HEK293 (cell line): ENCODE results near the gene MACROH2A1.

Experiments
- CTCF ChIA-PET: fragments of 350-600 bp; formaldehyde crosslinking; extraction: SDS; loops from one replicate; lab custom pipeline; 2021; ENCODE audit warnings: antibody characterized with exemption; lab: Yijun Ruan, JAX
- POLR2A ChIA-PET: fragments of 300-600 bp; formaldehyde crosslinking; extraction: SDS; loops from one replicate; lab custom pipeline; 2020; ENCODE audit warnings: antibody characterized with exemption, inconsistent platforms; lab: Yijun Ruan, JAX
- H3K27ac ChIP-seq: fragments of 200-500 bp; sonication (Bioruptor generic); 2 replicates; pipeline ENCODE4 v1.5.1; 2014; ENCODE audit warnings: low read depth, low read length, control low read depth, inconsistent platforms; ENCODE audit errors: extremely low read depth
- H3K36me3 ChIP-seq, 2 experiments: fragments of 200-500 bp in 1 of 2; sonication (Bioruptor generic) in 1 of 2; 1 replicate in 1 of 2; 2 replicates in 1 of 2; pipeline ENCODE4 v1.5.1; 2014 to 2017; ENCODE audit warnings: inconsistent platforms in 2 of 2, low read length in 2 of 2; ENCODE audit not compliant: control insufficient read depth in 2 of 2, insufficient read depth in 1 of 2
- H3K4me1 ChIP-seq: fragments of 200-500 bp; sonication (Bioruptor generic); 2 replicates; pipeline ENCODE4 v1.5.1; 2014; ENCODE audit warnings: mild to moderate bottlenecking, low read length, inconsistent platforms; ENCODE audit not compliant: control insufficient read depth, insufficient read depth
- H3K4me3 ChIP-seq: 2 replicates; pipeline ENCODE4 v1.5.1; 2011; ENCODE audit warnings: low read depth, mild to moderate bottlenecking, control low read depth, low read length, moderate library complexity
- H3K9me3 ChIP-seq: fragments of 200-500 bp; sonication (Bioruptor generic); 2 replicates; pipeline ENCODE4 v1.5.1; 2014; ENCODE audit warnings: low read depth, low read length, inconsistent platforms; ENCODE audit not compliant: control insufficient read depth, insufficient read depth
- GLI4 ChIP-seq: fragments of 450-650 bp; formaldehyde crosslinking; IDR thresholded peaks from 2 replicates; pipeline ENCODE4 v1.5.1; 2016; ENCODE audit warnings: missing biosample characterization, missing genetic modification characterization
- KLF17 ChIP-seq: fragments of 450-650 bp; formaldehyde crosslinking; IDR thresholded peaks from 2 replicates; pipeline ENCODE4 v1.5.1; 2016; ENCODE audit warnings: missing biosample characterization, missing genetic modification characterization
- PRDM10 ChIP-seq: fragments of 450-650 bp; formaldehyde crosslinking; IDR thresholded peaks from 2 replicates; pipeline ENCODE4 v1.5.1; 2016; ENCODE audit warnings: missing biosample characterization, missing genetic modification characterization
- REST ChIP-seq: fragments of 450-650 bp; formaldehyde crosslinking; IDR thresholded peaks from 2 replicates; pipeline ENCODE4 v1.5.1; 2016; ENCODE audit warnings: missing biosample characterization, missing genetic modification characterization
- SCRT1 ChIP-seq: fragments of 450-650 bp; formaldehyde crosslinking; IDR thresholded peaks from 2 replicates; pipeline ENCODE4 v1.5.1; 2016; ENCODE audit warnings: missing biosample characterization, missing genetic modification characterization, borderline replicate concordance
- SP2 ChIP-seq: fragments of 450-650 bp; formaldehyde crosslinking; IDR thresholded peaks from 2 replicates; pipeline ENCODE4 v1.5.1; 2016; ENCODE audit warnings: missing biosample characterization, missing genetic modification characterization
- ZBTB20 ChIP-seq: fragments of 450-650 bp; formaldehyde crosslinking; IDR thresholded peaks from 2 replicates; pipeline ENCODE4 v1.5.1; 2016; ENCODE audit warnings: missing biosample characterization, missing genetic modification characterization
- ZBTB48 ChIP-seq: fragments of 450-650 bp; formaldehyde crosslinking; IDR thresholded peaks from 2 replicates; pipeline ENCODE4 v1.5.1; 2016; ENCODE audit warnings: missing biosample characterization, missing genetic modification characterization
- ZNF112 ChIP-seq: fragments of 450-650 bp; formaldehyde crosslinking; IDR thresholded peaks from 2 replicates; pipeline ENCODE4 v1.5.0; 2017; ENCODE audit warnings: missing biosample characterization, missing genetic modification characterization
- ZNF248 ChIP-seq: fragments of 450-650 bp; formaldehyde crosslinking; IDR thresholded peaks from 2 replicates; pipeline ENCODE4 v1.5.1; 2017; ENCODE audit warnings: missing biosample characterization, missing genetic modification characterization
- ZNF26 ChIP-seq: fragments of 450-650 bp; formaldehyde crosslinking; IDR thresholded peaks from 2 replicates; pipeline ENCODE4 v1.5.1; 2016; ENCODE audit warnings: missing biosample characterization, missing genetic modification characterization
- ZNF354C ChIP-seq: fragments of 450-650 bp; formaldehyde crosslinking; IDR thresholded peaks from 2 replicates; pipeline ENCODE4 v1.5.1; 2016; ENCODE audit warnings: missing biosample characterization, missing genetic modification characterization, low read depth, borderline replicate concordance
- ZNF488 ChIP-seq: fragments of 450-650 bp; formaldehyde crosslinking; IDR thresholded peaks from 2 replicates; pipeline ENCODE4 v1.5.1; 2016; ENCODE audit warnings: missing biosample characterization, missing genetic modification characterization
- ZNF501 ChIP-seq: fragments of 450-650 bp; formaldehyde crosslinking; IDR thresholded peaks from 2 replicates; pipeline ENCODE4 v1.5.1; 2016; ENCODE audit warnings: missing biosample characterization, missing genetic modification characterization
- ZNF664 ChIP-seq: fragments of 450-650 bp; formaldehyde crosslinking; IDR thresholded peaks from 2 replicates; pipeline ENCODE4 v1.5.1; 2016; ENCODE audit warnings: missing biosample characterization, missing genetic modification characterization
- ZNF785 ChIP-seq: fragments of 450-650 bp; formaldehyde crosslinking; IDR thresholded peaks from 2 replicates; pipeline ENCODE4 v1.5.1; 2016; ENCODE audit warnings: missing biosample characterization, missing genetic modification characterization
- ZSCAN4 ChIP-seq: fragments of 450-650 bp; formaldehyde crosslinking; IDR thresholded peaks from 2 replicates; pipeline ENCODE4 v1.5.1; 2017; ENCODE audit warnings: missing biosample characterization, missing genetic modification characterization
- ZSCAN5A ChIP-seq: fragments of 450-650 bp; formaldehyde crosslinking; IDR thresholded peaks from 2 replicates; pipeline ENCODE4 v1.5.1; 2016; ENCODE audit warnings: missing biosample characterization, missing genetic modification characterization
- ZXDB ChIP-seq: fragments of 450-650 bp; formaldehyde crosslinking; IDR thresholded peaks from 2 replicates; pipeline ENCODE4 v1.5.1; 2016; ENCODE audit warnings: missing biosample characterization, missing genetic modification characterization

MACROH2A1 gene

GRCh38 chr5:135323227-135323626 is 75.8 kb downstream of the MACROH2A1 start (continued):
- TF ChIP-seq SP2 (no peak), KLF17 (no peak)

- TF ChIP-seq ZNF664 (tag by site-specific recombination) (no peak), GLI4 (tag by site-specific recombination) (no peak), ZSCAN5A (tag by site-specific recombination) (no peak), ZBTB20 (tag by site-specific recombination) (no peak), ZBTB48 (no peak), REST (no peak), ZNF248 (tag by site-specific recombination) (no peak), ZNF488 (tag by site-specific recombination) (no peak), ZSCAN4 (tag by site-specific recombination) (no peak), ZXDB (tag by site-specific recombination) (no peak), SCRT1 (no peak), PRDM10 (tag by site-specific recombination) (no peak), ZNF354C (tag by site-specific recombination) (no peak), ZNF112 (no peak), ZNF501 (tag by site-specific recombination) (no peak), ZNF785 (tag by site-specific recombination) (no peak), ZNF26 (tag by site-specific recombination) (no peak)
- Histone ChIP-seq H3K27ac (no peak overlapping the region), H3K4me1 (no peaks in the 10 kb centered on the region), H3K4me3 (no peak overlapping the region), H3K36me3 (no peaks in the 10 kb centered on the region), H3K9me3 (no peaks in the 10 kb centered on the region)
- ChIA-PET CTCF (no interaction called here), POLR2A (no interaction called here)
These were observed 76.3 kb downstream of the MACROH2A1 start for GRCh38 chr5:135322744-135323143.
